ENCODE measurements around the gene RPS15.

DNA sequence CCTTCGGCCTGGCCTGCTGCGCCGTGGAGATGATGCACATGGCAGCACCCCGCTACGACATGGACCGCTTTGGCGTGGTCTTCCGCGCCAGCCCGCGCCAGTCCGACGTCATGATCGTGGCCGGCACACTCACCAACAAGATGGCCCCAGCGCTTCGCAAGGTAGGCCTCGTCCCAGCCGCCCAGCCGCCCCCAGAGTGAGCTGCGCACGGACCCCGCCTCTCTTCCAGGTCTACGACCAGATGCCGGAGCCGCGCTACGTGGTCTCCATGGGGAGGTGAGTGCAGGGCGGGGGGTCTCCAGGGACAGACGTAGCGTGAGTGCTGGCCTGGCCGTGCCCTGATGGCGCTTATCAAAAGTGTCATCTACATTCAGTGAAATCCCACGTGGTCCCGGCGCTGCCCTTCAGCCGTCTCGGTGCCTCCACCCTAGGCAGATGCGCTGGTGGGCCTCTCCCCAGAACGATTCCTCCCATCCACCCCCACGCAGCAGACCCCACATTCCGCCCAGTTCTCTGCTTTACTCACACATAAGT is 47.2 kb upstream of the RPS15 start:
- TF ChIP-seq POLR2AphosphoS5 (IDR thresholded peaks at IDR 0.05; ENCODE audit: borderline replicate concordance, low read depth, low read length), result no peak
- no peak for TF ChIP-seq EZH2 (IDR thresholded peaks at IDR 0.05)
- TF ChIP-seq FOXP2 (optimal IDR thresholded peaks at IDR 0.05; ENCODE audit: control extremely low read depth, extremely low read length, insufficient read depth), result no peak

All from SK-N-MC (cell line).